Activated T-helper 2 cell treated with anti-CD3 and anti-CD28 coated beads, Interferon-gamma antibody, Interleukin-2, Interleukin-4, amounts not matched to agents 10 μg/mL and 5 μg/mL and 100 μg/mL, durations not matched to agents 14 hours and 24 hours and 36 hours (primary cell): Measurements from ENCODE around the gene FN3KRP. TPM values are rescaled to one million over a fixed set of nuclear protein-coding genes. Genes with fewer than 3 reads are reported as not detected.
A peak's percentile ranks its signal among the peaks of the same experiment; 100 is the strongest.

ENCODE experiments used
- DNase-seq: peaks from one replicate; pipeline ENCODE4 v3.0.0; 2021; ENCODE audit warnings: low spot score
- H3K27ac Mint-ChIP-seq: one replicate; pipeline ENCODE4 v1.8.0; 2021; ENCODE audit warnings: mixed read lengths
- H3K27me3 Mint-ChIP-seq: one replicate; pipeline ENCODE4 v1.8.0; 2021; ENCODE audit warnings: low read depth, mixed read lengths
- H3K36me3 Mint-ChIP-seq: one replicate; pipeline ENCODE4 v1.8.0; 2021; ENCODE audit warnings: low read depth, mixed read lengths
- H3K4me1 Mint-ChIP-seq: one replicate; pipeline ENCODE4 v1.8.0; 2021; ENCODE audit warnings: low read depth, mixed read lengths
- H3K4me3 Mint-ChIP-seq: one replicate; pipeline ENCODE4 v1.8.0; 2021; ENCODE audit warnings: low read depth, mild to moderate bottlenecking, moderate library complexity, mixed read lengths
- H3K9me3 Mint-ChIP-seq: one replicate; pipeline ENCODE4 v1.8.0; 2021; ENCODE audit warnings: mixed read lengths
- intact Hi-C: fragments of 100-400 bp; cut with micrococcal nuclease; formaldehyde crosslinking; loops from one replicate; pipeline ENCODE4 v1.15.1; 2023
- total RNA-seq: library from RNA; stranded (reverse); gene quantifications from 2 replicates; pipeline ENCODE4 v1.2.3, GENCODE V29; 2022

The FN3KRP gene
- 39.6 and 42.3 TPM in 2 replicates for total RNA-seq

DNA sequence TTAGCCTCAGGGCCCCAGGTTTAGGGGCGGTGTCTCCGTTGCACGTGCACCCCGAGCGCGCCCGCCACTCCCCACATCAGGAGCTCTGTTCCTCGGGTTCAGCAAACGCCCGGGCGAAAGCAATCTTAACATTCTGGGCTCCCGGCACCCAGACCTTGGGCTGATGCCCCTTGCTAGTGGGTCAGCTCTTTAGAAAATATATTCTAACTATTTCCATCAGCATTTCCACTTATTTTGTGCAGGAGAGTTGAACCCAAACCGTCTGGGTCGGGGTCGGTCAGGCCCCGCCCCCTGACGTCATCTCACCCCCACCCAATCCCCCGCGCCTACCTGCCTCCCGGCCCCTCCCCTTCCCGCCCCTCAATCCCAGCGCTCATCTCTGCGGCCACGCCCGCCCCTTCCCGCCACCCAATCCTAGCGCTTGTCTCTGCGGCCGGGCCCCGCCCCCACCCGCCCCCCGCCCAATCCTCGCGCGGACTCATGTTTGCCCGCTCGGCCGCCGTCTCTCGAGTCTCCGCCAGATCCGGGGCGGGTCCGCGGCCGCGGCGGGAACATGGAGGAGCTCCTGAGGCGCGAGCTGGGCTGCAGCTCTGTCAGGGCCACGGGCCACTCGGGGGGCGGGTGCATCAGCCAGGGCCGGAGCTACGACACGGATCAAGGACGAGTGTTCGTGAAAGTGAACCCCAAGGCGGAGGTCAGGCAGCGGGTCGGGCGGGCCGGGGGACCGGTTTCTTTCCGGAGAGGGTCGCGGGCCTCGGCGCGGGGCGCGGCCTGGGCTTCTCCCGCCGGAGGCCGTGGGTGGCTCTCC, at the start of gene FN3KRP:
Gene FN3KRP (plus strand): TSS at position 504 of the 808 bp plus-strand sequence. CDS start 50 bp downstream, at position 554.
- peak; percentile 86 for DNase-seq
- Mint-ChIP-seq H3K9me3 (no peaks in the 10 kb centered on the region), H3K27me3 (no peaks in the 10 kb centered on the region), H3K4me1 (peaks cover 10% of the 10 kb centered on the region), H3K36me3 (peaks cover 24% of the 10 kb centered on the region), H3K27ac (peak within 1 kb of the TSS; percentile 85), H3K4me3 (peak within 1 kb of the TSS; percentile 93)
- intact Hi-C loops, result loop anchor here (1.0 to 2.0 kb wide), 3 partner anchors 18 to 68 kb away; partner anchors contain the start of genes RAB40B, TBCD and WDR45B

DNA sequence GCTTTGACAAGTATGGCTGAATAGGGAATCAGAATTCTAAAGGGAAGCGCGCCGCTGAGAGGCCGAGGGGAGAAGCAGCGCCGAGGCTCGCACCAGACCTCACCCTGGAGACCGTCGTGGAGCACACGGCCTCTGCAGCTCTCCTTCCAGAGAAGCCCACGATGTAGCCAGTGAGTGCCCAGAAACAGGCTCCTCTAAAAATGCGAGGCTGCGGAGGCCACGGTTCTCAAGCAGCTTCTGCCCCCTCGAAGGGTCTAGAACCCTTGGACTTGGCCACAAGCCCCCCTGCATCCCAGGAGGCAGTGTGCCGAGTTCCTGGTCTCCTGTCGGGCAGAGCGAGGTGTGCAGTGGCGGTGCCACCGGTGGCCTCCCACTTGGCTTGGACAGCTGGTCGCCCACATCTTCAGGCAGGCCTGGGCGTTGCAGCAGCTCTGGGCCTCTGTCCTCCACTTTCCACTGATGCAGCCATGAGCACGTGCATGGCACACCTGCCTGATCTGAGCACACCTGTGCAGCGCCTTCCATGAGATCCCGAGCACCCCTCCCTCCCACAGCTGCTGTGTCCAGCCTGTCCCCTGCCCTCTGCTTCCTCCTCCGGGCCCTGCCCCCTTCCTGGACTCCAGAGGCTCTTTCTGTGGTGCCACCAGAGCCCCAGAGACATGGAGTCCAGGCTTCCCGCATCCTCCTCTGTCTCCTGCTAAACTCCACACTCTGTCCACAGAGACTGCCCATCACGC, 49.4 kb upstream of the FN3KRP start:
- intact Hi-C loops, result no loop called here
- Mint-ChIP-seq H3K27ac (no peak overlapping the region), H3K36me3 (no peaks in the 10 kb centered on the region), H3K4me1 (peaks cover 2% of the 10 kb centered on the region), H3K27me3 (no peaks in the 10 kb centered on the region), H3K4me3 (no peak overlapping the region), H3K9me3 (no peaks in the 10 kb centered on the region)
- no peak for DNase-seq

DNA sequence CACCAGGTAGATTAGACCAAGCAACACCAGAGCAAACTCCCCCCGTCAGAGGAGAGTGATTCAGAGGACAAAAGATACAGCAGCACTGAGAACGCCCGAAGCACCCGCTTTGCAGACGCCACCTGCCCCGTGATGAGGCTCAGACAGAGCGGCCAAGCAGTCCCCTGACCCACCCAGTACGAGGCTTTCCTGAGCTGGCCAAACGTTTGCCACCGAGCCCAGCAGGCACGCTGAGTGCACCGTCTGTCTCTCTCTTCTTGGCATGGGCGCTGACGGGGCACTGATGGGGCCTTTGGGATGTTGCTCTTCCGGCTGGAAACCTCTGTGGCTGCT, 48.9 kb upstream of the FN3KRP start:
- no peaks in the 10 kb centered on the region for H3K27me3 Mint-ChIP-seq
- no peaks in the 10 kb centered on the region for H3K36me3 Mint-ChIP-seq
- H3K4me3 Mint-ChIP-seq, result no peak overlapping the region
- H3K27ac Mint-ChIP-seq, result no peak overlapping the region
- H3K9me3 Mint-ChIP-seq, result no peaks in the 10 kb centered on the region
- no peak for DNase-seq
- intact Hi-C loops, result no loop called here
- peaks cover 2% of the 10 kb centered on the region for H3K4me1 Mint-ChIP-seq

DNA sequence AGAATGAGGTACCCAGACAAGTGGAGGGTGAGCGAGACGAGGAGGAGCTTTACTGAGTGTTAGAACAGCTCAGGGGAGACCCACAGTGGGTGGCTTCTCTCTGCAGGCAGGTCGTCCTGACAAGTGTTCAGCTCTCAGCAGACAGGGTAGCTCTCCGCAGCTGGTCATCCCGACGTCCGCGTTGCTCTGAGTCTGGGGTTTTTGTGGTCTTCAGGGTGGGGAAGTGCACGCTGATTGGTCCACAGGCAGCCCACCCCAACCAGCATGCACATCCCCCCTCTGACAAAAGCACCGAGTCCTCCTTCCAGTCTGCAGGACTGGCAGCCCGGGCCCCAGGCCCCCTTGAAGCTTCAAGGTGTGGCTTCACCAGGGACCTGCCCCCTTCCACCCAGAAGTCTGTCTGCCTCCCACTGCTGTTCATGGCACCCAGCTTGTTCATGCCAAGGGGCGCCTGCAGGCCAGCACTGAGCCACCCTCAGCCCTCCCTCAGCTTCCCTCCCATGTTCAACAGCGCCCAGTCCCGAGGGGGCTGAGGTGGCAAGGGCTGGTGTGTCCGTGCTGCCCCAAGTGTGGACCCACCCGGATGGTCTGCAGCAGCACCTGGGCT, 48.4 kb upstream of the FN3KRP start:
- no peaks in the 10 kb centered on the region for H3K27me3 Mint-ChIP-seq
- intact Hi-C loops, result no loop called here
- no peak overlapping the region for H3K27ac Mint-ChIP-seq
- no peaks in the 10 kb centered on the region for H3K36me3 Mint-ChIP-seq
- no peak for DNase-seq
- H3K9me3 Mint-ChIP-seq, result no peaks in the 10 kb centered on the region
- peaks cover 2% of the 10 kb centered on the region for H3K4me1 Mint-ChIP-seq
- no peak overlapping the region for H3K4me3 Mint-ChIP-seq

- DNase-seq, result peak; percentile 22
- intact Hi-C loops, result no loop called here
- no peak overlapping the region for H3K4me3 Mint-ChIP-seq
- peaks cover 2% of the 10 kb centered on the region for H3K4me1 Mint-ChIP-seq
- no peak overlapping the region for H3K27ac Mint-ChIP-seq
- no peaks in the 10 kb centered on the region for H3K36me3 Mint-ChIP-seq
- no peaks in the 10 kb centered on the region for H3K27me3 Mint-ChIP-seq
- H3K9me3 Mint-ChIP-seq, result no peaks in the 10 kb centered on the region
Measured at GRCh38 chr17:82668631-82669099, 47.8 kb upstream of the FN3KRP start.

DNA sequence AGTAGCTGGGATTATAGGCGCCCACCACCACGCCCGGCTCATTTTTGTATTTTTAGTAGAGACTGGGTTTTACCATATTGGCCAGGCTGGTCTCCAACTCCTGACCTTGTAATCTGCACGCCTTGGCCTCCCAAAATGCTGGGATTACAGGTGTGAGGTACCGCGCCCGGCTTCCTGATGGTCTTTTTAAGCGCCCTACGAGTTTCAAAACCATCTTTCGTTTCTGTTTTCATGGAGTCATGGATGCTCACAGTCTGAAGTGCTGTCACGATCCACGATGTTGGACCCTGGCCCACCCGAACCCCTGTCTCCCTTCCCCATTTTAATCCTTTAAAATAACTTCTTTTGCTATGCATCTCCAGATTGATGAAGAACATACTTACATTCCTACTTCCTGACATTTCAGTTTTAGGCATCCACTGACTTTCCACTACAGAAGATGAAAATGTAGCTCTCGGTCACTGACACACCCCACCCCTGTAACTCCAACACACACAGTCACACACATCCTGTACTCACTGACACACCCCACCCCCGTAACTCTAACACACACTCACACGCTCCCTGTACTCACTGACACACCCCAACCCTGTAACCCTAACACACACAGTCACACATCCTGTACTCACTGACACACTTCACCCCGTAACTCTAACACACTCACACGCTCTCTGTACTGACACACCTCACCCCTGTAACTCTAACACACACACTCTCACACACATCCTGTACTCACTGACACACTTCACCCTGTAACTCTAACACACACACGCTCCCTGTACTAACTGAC, 45.6 kb upstream of the FN3KRP start:
- Mint-ChIP-seq H3K4me1 (peaks cover 2% of the 10 kb centered on the region), H3K9me3 (no peaks in the 10 kb centered on the region), H3K27me3 (no peaks in the 10 kb centered on the region), H3K27ac (no peak overlapping the region), H3K36me3 (no peaks in the 10 kb centered on the region), H3K4me3 (no peak overlapping the region)
- intact Hi-C loops, result no loop called here
- DNase-seq, result no peak

DNA sequence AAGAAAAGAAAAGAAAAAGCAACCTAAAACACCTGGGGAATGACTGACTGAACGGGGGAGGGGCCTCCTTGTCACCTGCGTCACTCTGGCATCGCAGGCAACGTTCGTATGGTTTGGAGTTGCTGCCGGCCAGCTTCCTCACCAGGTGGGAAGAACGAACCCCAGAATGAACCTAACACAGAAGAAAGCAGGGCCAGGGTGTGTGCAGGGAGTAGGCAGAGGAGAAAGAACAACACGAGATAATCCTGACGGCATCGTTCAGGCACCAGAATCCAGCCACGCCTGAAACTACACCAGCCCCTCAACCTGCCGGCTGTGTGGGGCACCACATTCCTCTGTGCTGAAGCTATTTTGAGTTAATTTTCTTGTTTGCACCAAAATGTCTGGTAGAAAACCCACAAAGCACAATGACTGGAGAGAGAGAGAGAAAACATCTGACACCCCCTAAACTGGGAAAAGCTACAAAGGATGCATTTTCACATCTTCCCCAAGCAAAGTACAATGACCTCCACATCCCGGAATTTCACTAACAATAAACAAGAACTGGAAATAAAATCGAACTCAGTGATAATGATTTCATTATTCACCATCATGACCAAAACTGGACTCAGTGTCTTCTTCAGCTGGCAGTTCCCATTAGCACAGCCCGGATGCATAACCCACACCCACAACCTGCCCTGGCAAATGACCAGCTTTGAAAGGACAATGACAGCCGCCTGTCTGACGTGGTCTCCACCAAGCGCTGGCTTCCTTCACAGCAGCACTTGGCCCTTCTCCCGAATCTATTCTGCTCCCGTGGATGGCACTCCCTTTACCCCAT, 41.6 kb upstream of the FN3KRP start:
- Mint-ChIP-seq H3K4me1 (no peaks in the 10 kb centered on the region), H3K9me3 (no peaks in the 10 kb centered on the region), H3K4me3 (no peak overlapping the region), H3K27ac (no peak overlapping the region), H3K27me3 (no peaks in the 10 kb centered on the region), H3K36me3 (no peaks in the 10 kb centered on the region)
- no peak for DNase-seq
- intact Hi-C loops, result no loop called here

- Mint-ChIP-seq H3K27ac (no peak overlapping the region), H3K36me3 (no peaks in the 10 kb centered on the region), H3K9me3 (no peaks in the 10 kb centered on the region), H3K4me3 (no peak overlapping the region), H3K4me1 (no peaks in the 10 kb centered on the region), H3K27me3 (no peaks in the 10 kb centered on the region)
- DNase-seq, result no peak
- intact Hi-C loops, result no loop called here
Measured at GRCh38 chr17:82675476-82676245, 40.8 kb upstream of the FN3KRP start.

DNA sequence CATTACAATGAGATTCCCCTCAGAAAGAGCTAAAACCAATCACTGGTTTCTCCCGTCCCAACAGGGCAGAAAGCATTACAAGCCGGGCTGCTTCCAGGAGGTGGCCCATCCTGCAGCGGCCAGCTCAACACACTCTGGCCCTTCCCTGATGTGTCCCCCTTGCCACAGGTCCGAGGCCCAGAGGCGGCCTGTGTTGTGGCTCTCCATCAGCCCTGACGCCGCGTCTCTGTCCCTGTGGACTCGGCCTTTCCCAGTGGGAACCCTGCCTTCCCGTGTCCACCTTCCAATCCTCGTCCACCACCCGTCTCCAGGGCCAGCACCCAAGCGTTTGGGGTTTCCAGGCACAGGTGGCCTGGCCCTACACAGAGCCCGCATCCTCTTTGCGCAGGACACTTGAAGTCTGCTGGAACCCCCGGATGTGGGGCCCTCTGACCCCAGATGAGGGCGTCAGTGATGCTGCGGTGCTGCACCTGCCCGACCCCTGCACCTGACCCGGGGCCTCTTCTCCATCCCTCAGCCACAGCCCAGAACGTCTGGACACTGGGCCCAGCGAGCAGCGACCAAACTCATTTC, 39.1 kb upstream of the FN3KRP start:
- Mint-ChIP-seq H3K27me3 (no peaks in the 10 kb centered on the region), H3K4me3 (no peak overlapping the region), H3K36me3 (no peaks in the 10 kb centered on the region), H3K4me1 (no peaks in the 10 kb centered on the region), H3K9me3 (peaks cover 9% of the 10 kb centered on the region), H3K27ac (no peak overlapping the region)
- intact Hi-C loops, result no loop called here
- DNase-seq, result no peak

GRCh38 chr17:82678265-82678891, 38.1 kb upstream of the FN3KRP start:
- no peak for DNase-seq
- Mint-ChIP-seq H3K9me3 (peaks cover 9% of the 10 kb centered on the region), H3K27ac (no peak overlapping the region), H3K4me3 (no peak overlapping the region), H3K36me3 (no peaks in the 10 kb centered on the region), H3K4me1 (no peaks in the 10 kb centered on the region), H3K27me3 (no peaks in the 10 kb centered on the region)
- intact Hi-C loops, result no loop called here
